MM.1S (cell line): ENCODE data around the gene SH3D19.
"Not testable (repeated sequence)": the region's sequence is repeated elsewhere in the genome, so short reads cannot be mapped to it uniquely, and the experiment has no call there.

Experiments
- DNase-seq: peaks from one replicate; pipeline ENCODE4 v3.0.0-alpha.2; 2015
- H2AFZ ChIP-seq: fragments of 300-600 bp; sonication (generic); 2 replicates; pipeline ENCODE4 v1.6.0; 2016; ENCODE audit warnings: antibody characterized with exemption, low read length
- H3F3A ChIP-seq: fragments of 300-600 bp; sonication (generic); 2 replicates; pipeline ENCODE4 v1.6.1; 2016; ENCODE audit warnings: mild to moderate bottlenecking, antibody characterized with exemption, low read length, moderate library complexity, mixed read lengths; ENCODE audit not compliant: insufficient read depth
- H3K27ac ChIP-seq: fragments of 300-600 bp; sonication (generic); 2 replicates; pipeline ENCODE4 v1.5.1; 2016; ENCODE audit warnings: mild to moderate bottlenecking, low read length
- H3K27me3 ChIP-seq: fragments of 300-600 bp; sonication (generic); replicated peaks from 2 replicates; pipeline ENCODE4 v1.6.0; 2016; ENCODE audit warnings: low read length; ENCODE audit not compliant: insufficient read depth
- H3K36me3 ChIP-seq: fragments of 300-600 bp; sonication (generic); replicated peaks from 2 replicates; pipeline ENCODE4 v1.6.1; 2016; ENCODE audit warnings: mild to moderate bottlenecking, low read length, mixed read lengths; ENCODE audit not compliant: insufficient read depth
- H3K4me1 ChIP-seq: fragments of 300-600 bp; sonication (generic); 2 replicates; pipeline ENCODE4 v1.6.1; 2016; ENCODE audit warnings: low read length, mixed read lengths
- H3K4me2 ChIP-seq: fragments of 300-600 bp; sonication (generic); 2 replicates; pipeline ENCODE4 v1.6.0; 2016; ENCODE audit warnings: low read depth, low read length
- H3K4me3 ChIP-seq: fragments of 300-600 bp; sonication (generic); 2 replicates; pipeline ENCODE4 v1.5.1; 2016; ENCODE audit warnings: low read length, mixed read lengths
- H3K79me2 ChIP-seq: fragments of 300-600 bp; sonication (generic); 2 replicates; pipeline ENCODE4 v1.6.1; 2016; ENCODE audit warnings: mixed run types, low read length, mixed read lengths
- H3K9ac ChIP-seq: fragments of 300-600 bp; sonication (generic); 2 replicates; pipeline ENCODE4 v1.6.1; 2016; ENCODE audit warnings: low read length, mixed read lengths
- H3K9me2 ChIP-seq: fragments of 300-600 bp; sonication (generic); replicated peaks from 2 replicates; pipeline ENCODE4 v1.6.1; 2016; ENCODE audit warnings: mild to moderate bottlenecking, low read length, mixed read lengths; ENCODE audit not compliant: insufficient read depth
- H3K9me3 ChIP-seq: fragments of 300-600 bp; sonication (generic); replicated peaks from 2 replicates; pipeline ENCODE4 v1.6.1; 2016; ENCODE audit warnings: mild to moderate bottlenecking, low read length, mixed read lengths; ENCODE audit not compliant: insufficient read depth
- H4K20me1 ChIP-seq: fragments of 300-600 bp; sonication (generic); 2 replicates; pipeline ENCODE4 v1.6.1; 2016; ENCODE audit warnings: mild to moderate bottlenecking, low read length, moderate library complexity, mixed read lengths; ENCODE audit not compliant: insufficient read depth
- CTCF ChIP-seq: fragments of 300-600 bp; sonication (generic); IDR thresholded peaks from 2 replicates; pipeline ENCODE4 v1.5.1; 2016; ENCODE audit warnings: antibody characterized with exemption, low read length, mixed read lengths
- EZH2 ChIP-seq: fragments of 300-600 bp; sonication (generic); optimal IDR thresholded peaks from 2 replicates; pipeline ENCODE3; 2017; ENCODE audit warnings: low read depth, mild to moderate bottlenecking, antibody characterized with exemption, low read length, mixed read lengths
- EZH2phosphoT487 ChIP-seq: fragments of 300-600 bp; sonication (generic); IDR thresholded peaks from 2 replicates; pipeline ENCODE4 v1.6.1; 2018; ENCODE audit warnings: antibody characterized with exemption, low read length

SH3D19 gene

GRCh38 chr4:151324124-151324751 lies 1.2 kb downstream of the SH3D19 start:
- Histone ChIP-seq H2AFZ (no peak overlapping the region), H3K9ac (no peak overlapping the region), H3K36me3 (no peaks in the 10 kb centered on the region), H3K27me3 (peaks cover 9% of the 10 kb centered on the region; the same call in 1 of the 2 replicates), H3F3A (no peaks in the 10 kb centered on the region), H3K4me2 (no peak overlapping the region), H4K20me1 (no peaks in the 10 kb centered on the region), H3K79me2 (no peaks in the 10 kb centered on the region), H3K9me2 (no peaks in the 10 kb centered on the region), H3K4me1 (no peaks in the 10 kb centered on the region), H3K27ac (no peak overlapping the region), H3K9me3 (no peaks in the 10 kb centered on the region), H3K4me3 (no peak overlapping the region)
- no peak for DNase-seq
- TF ChIP-seq EZH2: no peak
- TF ChIP-seq EZH2phosphoT487: no peak
- TF ChIP-seq CTCF: no peak

GRCh38 chr4:151323667-151324066 lies 1.7 kb downstream of the SH3D19 start:
- H3K4me2 ChIP-seq: no peak overlapping the region

GRCh38 chr4:151322570-151322969 lies 2.8 kb downstream of the SH3D19 start:
- no peaks in the 10 kb centered on the region for H3K4me1 ChIP-seq
- H3K9me2 ChIP-seq: no peaks in the 10 kb centered on the region
- H3K9me3 ChIP-seq: no peaks in the 10 kb centered on the region
- no peak for DNase-seq
- no peak overlapping the region for H3K4me3 ChIP-seq
- no peak for TF ChIP-seq CTCF
- TF ChIP-seq EZH2: no peak
- TF ChIP-seq EZH2phosphoT487: no peak
- H3F3A ChIP-seq: no peaks in the 10 kb centered on the region
- H3K9ac ChIP-seq: no peak overlapping the region
- H2AFZ ChIP-seq: no peak overlapping the region
- no peaks in the 10 kb centered on the region for H3K79me2 ChIP-seq
- no peak overlapping the region for H3K27ac ChIP-seq
- no peaks in the 10 kb centered on the region for H4K20me1 ChIP-seq
- no peak overlapping the region for H3K4me2 ChIP-seq
- H3K36me3 ChIP-seq: no peaks in the 10 kb centered on the region
- H3K27me3 ChIP-seq: peaks cover 9% of the 10 kb centered on the region; the same call in 1 of the 2 replicates

More at GRCh38 chr4:151323667-151324066, 1.7 kb downstream of the SH3D19 start:
- no peak for DNase-seq
- Histone ChIP-seq H3K27me3 (peaks cover 9% of the 10 kb centered on the region; the same call in 1 of the 2 replicates), H3K9ac (no peak overlapping the region), H4K20me1 (no peaks in the 10 kb centered on the region), H2AFZ (no peak overlapping the region), H3K9me3 (no peaks in the 10 kb centered on the region), H3K9me2 (no peaks in the 10 kb centered on the region), H3K79me2 (no peaks in the 10 kb centered on the region), H3K4me3 (no peak overlapping the region), H3K4me1 (no peaks in the 10 kb centered on the region), H3K27ac (no peak overlapping the region), H3K36me3 (no peaks in the 10 kb centered on the region), H3F3A (no peaks in the 10 kb centered on the region)
- TF ChIP-seq EZH2phosphoT487 (no peak), CTCF (no peak), EZH2 (no peak)

- not testable (repeated sequence) for H3K27ac ChIP-seq, H3F3A ChIP-seq, H3K9me2 ChIP-seq, H3K9me3 ChIP-seq, H2AFZ ChIP-seq, H3K4me3 ChIP-seq, DNase-seq, H3K4me2 ChIP-seq, H3K27me3 ChIP-seq, H4K20me1 ChIP-seq, H3K79me2 ChIP-seq, H3K36me3 ChIP-seq, H3K9ac ChIP-seq, H3K4me1 ChIP-seq
These were observed 3.2 kb downstream of the SH3D19 start for GRCh38 chr4:151322161-151322560.
